Skin of body (tissue), 2 donors: Measurements from ENCODE around the gene ALG1. TPM values are rescaled to one million over a fixed set of nuclear protein-coding genes. Genes with fewer than 3 reads are reported as not detected.
"Not testable (repeated sequence)": the region's sequence is repeated elsewhere in the genome, so short reads cannot be mapped to it uniquely, and the experiment has no call there.

Experiments
- DNase-seq: peaks from one replicate; lab custom pipeline; 2025; lab: John Stamatoyannopoulos, UW
- total RNA-seq: library from RNA; depleted of rRNA; stranded (reverse); fragments of >200 nt; gene quantifications from one replicate; pipeline ENCODE4 v1.2.3, GENCODE V29; 2014

The ALG1 gene
- total RNA-seq, 1 donor from 2014 or later = 10.0 TPM

DNA sequence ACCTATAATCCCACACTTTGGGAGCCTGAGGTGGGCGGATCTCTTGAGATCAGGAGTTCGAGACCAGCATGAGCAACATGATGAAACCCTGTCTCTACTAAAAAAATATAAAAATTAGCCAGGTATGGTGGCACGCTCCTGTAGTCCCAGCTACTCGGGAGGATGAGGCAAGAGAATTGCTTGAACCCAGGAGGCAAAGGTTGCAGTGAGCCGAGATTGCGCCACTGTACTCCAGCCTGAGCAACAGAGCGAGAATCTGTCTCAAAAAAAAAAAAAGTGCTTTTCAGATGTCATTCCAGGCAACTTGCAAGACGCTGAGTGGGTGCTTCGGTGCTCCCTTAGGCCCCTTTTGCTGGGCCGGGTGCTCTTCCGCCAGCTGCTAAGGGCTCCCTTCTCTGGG, 27.1 kb upstream of the ALG1 start:
- DNase-seq = not testable (repeated sequence)

DNA sequence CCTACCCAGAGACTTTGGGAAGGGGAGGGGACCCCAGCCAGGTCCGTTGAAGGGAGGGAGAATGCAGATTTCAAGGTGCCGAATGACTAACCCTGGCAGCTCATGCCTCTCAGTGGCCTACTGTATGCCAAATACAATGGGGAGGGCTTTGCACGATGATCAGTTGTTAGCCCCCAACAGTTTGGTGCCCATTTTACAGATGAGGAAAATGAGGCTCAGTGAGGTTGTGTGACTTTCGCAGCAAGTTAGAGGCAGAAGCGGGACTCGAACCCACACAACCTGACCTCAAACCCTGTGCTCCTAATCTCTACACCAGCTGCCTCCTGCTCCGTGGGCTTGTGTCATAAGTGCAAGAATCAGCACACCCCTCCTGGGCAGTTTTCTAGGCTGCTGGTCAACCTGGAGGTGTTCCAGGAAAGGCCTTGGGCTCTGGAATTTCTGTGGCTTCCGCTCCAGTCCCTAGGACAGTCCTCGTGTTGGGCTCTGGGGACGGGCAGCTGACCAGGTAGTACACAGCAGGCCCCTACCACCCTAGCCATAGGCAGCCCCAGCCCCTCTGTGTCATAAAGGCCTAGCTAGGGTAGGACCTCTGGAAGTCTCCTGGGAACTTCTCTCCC, 26.0 kb upstream of the ALG1 start:
- DNase-seq = no peak

- DNase-seq = no peak
Measured at GRCh38 chr16:5046914-5047313, 24.7 kb upstream of the ALG1 start.

DNA sequence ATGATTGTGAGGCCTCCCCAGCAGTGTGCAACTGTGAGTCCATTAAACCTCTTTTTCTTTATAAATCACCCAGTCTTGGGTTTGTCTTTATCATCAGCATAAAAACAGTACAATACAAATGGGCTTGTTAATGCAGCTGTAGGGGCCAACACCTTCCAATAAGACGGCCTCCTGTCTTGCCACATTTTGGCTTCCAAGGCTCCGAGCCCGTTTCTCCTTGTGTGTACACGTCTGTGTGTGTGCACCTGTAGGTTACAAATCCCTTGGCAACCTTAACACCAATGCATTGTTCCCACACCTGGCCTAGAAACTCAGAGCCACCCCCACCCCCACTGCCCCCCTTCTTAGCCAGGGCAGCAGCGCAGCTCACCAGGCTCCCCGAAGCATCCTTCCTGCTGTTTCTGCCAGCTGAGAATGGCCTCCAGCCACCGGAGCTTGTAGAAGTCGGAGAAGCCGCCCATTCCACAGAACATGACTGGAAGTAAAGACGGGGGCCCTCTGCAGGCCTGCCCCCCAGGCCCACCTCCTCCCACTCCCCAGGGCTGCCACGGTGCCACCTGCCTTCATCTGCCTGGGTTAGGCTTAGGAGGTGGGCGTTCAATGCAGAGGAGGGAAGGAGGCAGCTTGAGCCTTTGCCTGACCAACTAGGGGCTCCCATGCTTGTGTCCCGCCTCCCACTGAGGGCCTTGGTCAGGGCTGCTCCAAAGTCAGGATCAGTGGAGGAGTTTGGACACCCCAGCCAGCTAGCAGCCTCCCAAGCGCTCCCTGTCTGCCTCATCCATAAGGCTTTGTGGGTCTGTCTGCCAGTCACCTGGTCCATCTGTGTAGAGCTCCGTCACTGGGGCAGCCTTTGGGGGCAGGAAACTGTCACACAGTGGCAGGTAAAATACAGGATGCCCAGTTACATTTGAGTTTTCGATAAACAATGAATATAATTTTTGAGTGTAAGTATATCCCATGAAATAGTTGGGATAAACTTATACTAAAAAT, 16.5 kb upstream of the ALG1 start:
- no peak for DNase-seq

GRCh38 chr16:5056352-5056751, 15.3 kb upstream of the ALG1 start:
- no peak for DNase-seq

DNA sequence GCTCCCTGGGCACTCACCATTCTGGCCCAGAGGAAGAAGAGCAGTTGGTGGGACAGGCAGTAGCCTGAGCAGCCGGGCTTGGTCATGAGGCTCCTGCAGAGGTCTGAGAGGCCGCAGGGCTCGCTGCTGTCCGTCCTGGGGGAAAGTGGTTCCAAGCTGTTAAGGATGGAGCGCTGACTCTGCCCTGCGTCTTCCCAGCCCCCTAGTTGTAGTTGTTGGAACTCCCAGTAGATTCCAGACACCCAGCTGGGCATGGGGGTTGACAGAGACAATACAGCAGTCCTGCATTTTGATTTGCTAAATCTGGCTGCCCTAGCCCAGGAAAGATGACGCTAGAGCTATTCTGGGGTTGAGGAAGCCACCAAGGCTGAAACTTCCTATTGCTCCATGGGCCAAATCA, 13.2 kb upstream of the ALG1 start:
- no peak for DNase-seq

- no peak for DNase-seq
Measured at GRCh38 chr16:5059386-5060072, 12.1 kb upstream of the ALG1 start.

GRCh38 chr16:5060073-5060641, 11.5 kb upstream of the ALG1 start:
- no peak for DNase-seq

- no peak for DNase-seq
Measured at GRCh38 chr16:5062051-5062450, 9.6 kb upstream of the ALG1 start.

DNA sequence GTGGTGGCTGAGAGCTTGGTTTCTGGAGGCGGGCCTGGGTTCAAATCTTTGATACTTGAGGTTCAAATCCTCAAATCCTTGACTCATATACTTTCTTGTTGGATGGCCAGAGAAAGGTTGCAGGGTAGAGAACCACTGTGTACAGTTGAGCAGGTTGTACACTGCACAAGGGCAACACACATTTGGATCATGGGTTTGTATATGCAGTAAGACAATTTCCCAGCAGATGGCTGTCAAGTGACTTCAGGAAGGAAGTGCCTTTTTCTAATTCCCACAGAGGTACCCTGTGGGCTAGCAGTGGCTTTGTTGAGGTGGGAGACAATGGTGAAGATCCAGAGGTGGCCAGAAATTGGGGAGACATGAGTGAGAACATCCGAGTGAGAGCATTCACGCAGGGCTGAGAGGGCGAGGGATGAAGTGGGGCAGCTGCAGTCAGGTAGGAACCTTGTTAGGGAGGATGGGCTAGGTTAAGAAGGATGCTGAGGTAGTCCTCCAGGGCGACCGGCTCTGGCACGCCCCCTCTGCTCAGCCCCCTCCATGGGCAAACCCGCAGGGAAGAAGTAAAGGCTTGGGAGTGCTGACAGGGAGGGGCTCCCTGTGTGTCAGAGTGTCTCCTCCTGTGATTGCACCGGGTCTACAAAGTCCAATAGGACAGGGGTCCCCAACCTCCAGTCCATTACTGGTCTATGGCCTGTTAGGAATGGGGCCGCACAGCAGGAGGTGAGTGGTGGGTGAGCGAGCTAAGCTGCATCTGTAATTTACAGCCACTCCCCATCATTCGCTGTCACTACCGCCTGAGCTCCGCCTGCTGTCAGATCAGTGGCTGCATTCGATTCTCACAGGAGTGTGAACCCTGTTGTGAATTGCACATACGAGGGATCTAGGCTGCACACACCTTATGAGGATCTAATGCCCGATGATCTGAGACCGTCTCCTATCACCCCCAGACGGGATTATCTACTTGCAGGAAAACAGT, 8.6 kb upstream of the ALG1 start:
- DNase-seq = no peak

DNA sequence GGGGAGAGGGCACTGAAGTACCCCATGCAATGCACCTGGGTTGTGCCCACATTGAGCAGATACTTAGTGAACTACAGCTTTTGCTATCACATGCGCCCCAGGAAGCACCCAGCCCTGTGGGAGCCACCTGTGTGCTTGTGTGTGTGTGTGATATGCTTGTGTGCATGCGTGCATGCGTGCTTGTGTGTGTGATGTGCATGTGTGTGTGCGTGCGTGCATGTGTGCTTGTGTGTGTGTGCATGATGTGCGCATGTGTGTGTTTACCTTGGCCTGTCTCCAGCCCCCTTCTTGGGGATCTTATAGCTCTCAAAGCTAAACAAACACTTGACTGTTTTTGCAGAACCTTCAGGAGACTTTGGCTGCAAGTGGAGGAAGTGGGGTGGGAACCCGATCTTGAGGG, 6.7 kb upstream of the ALG1 start:
- no peak for DNase-seq

- no peak for DNase-seq
Measured at GRCh38 chr16:5065326-5065725, 6.3 kb upstream of the ALG1 start.

DNA sequence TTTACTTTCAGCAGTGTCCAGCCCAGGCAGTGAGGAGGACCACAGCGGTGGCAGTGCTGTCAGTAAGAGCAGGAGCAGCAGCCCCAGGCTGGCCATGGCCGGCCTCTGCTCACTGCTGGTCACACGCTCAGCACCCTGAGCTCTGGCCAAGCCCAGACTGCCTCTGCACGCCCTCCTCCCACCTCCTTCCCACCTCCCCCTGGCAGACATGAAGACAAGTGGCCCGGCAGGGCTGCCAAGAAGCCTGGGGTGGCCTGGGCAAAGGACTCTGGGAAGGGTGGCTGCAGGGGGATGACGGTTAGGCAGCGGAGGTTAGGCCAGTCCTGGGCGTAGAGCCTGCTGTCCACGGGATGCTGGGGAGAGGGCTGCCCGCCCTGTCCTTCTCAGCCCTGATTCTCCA, 5.8 kb upstream of the ALG1 start, which contains the start of gene C16orf89:
Gene C16orf89, minus strand, starts transcription at position 144 of the 400 bp plus-strand sequence. Its CDS starts 48 bp downstream, at position 96.
- DNase-seq = no peak

DNA sequence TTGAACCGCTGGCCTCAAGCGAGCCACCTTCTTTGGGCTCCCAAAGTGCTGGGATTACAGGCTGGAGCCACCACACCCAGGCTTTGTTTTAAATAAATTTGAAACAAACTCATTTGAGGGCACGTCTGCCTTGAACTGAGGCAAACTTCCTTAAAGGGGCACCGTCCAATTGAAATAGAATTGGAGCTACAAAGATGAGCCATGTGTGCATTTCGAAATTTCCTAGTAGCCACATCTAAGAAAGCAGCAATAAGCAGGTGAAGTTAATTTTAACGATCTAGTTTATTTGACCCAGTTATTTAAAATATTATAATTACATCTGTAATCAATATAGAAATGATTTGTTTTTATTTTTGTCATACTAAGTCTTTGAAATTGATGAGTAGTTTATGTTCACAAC, 5.1 kb upstream of the ALG1 start:
- no peak for DNase-seq

DNA sequence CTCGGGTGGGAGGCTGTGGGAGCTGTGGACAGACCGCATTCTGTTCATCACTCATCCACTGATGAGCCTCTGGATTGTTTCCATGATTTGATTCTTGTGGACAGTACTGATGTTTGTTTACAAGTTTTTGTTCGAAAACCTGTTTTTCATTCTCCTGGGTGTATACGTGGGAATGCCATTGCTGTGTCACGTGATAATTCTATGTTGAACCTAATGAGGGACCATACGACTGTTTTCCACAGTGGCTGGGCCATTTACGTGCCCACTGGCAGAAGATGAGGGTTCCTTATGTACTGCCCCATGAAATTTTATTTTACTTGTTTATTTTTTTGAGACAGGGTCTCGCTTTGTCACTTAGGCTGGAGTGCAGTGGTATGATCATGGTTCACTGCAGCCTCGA, 2.6 kb upstream of the ALG1 start:
- no peak for DNase-seq

- DNase-seq = no peak
Measured at GRCh38 chr16:5069854-5070253, 1.8 kb upstream of the ALG1 start.

GRCh38 chr16:5070431-5071186, 1.0 kb upstream of the ALG1 start:
- DNase-seq = no peak

- no peak for DNase-seq
Measured at GRCh38 chr16:5071341-5071680, 332 bp upstream of the ALG1 start.

DNA sequence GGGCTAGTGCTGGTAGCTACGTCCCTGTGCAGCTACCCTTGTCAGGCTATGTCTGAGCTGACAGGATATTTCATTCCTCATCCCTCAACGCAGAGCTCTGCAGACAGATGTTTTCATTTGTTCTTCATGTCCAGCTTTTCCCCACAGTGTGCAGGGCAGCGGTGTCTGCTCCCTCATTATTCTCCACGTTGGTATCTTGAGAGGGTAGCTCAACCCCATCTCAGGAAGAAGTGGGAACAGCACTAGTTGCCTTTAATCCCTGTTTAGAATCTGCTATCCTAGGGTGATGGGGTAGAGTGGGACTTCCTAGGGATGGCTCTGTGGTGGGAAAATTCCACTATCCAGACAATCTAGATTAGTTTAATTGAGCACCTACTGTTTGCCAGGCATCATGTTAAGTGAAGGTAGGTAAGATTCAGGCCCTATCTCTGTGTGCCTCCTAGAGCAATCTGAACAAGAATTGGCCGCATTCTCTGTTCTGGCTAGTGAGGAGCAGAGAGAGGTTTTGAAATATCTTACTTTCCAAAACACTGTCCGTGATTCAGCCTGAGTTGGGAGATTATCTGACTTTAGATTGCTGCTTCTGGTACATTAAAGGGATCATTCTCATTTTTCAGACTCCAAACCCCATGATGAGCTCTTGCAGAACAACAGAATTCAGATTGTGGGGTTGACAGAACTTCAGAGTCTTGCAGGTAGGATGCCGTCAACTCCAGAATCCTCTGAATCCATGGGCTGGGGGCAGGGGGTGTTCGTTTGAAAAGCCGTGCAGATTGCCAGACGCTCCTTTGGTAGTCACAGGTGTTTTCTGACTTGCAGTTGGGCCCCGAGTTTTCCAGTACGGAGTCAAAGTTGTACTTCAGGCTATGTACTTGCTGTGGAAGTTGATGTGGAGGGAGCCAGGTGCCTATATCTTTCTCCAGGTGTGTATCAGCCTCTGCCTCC, 963 bp downstream of the ALG1 start:
- no peak for DNase-seq
